ENCODE results near the gene ZBTB7C. TPM values are rescaled to one million over a fixed set of nuclear protein-coding genes. Genes with fewer than 3 reads are reported as not detected.

ZBTB7C gene
- polyA plus RNA-seq, 1 of the 3 experiments (the other 2 are of a cell fraction), result 0.05 TPM

- POLR2A ChIA-PET, result interaction anchor here (1.0 to 1.1 kb wide), 3 partner anchors 101 to 151 kb away, joined by 3 read pairs; partner anchors contain the start of gene SMAD2
- Histone ChIP-seq H3F3A (replicated peaks; ENCODE audit: insufficient read depth) (no peaks in the 10 kb centered on the region), H4K20me1 (ENCODE audit: insufficient read depth) (no peaks in the 10 kb centered on the region), H3K27me3 (ENCODE audit: insufficient read depth) (no peaks in the 10 kb centered on the region), H3K9me3 (no peaks in the 10 kb centered on the region), H3K9me2 (no peaks in the 10 kb centered on the region), H3K27ac (ENCODE audit: low read depth in 2 of 2, low read length in 1 of 2) (peak overlapping the region in 1 of 2 experiments; percentile 89; a peak in 2 of 4 replicates), H3K4me2 (no peak overlapping the region), H3K79me2 (ENCODE audit: insufficient read depth) (no peaks in the 10 kb centered on the region), H3K4me3 (ENCODE audit: low read depth in 2 of 2, low read length in 1 of 2) (peak overlapping the region in 1 of 2 experiments; percentile 27; a peak in 1 of 4 replicates), H3K9ac (no peak overlapping the region), H2AFZ (ENCODE audit: low read depth) (no peak overlapping the region), H3K36me3 (replicated peaks in 1 of 2; ENCODE audit: control insufficient read depth in 1 of 2, insufficient read depth in 2 of 2, low read length in 1 of 2) (no peaks in the 10 kb centered on the region), H3K4me1 (ENCODE audit: control insufficient read depth in 1 of 2, insufficient read depth in 2 of 2, low read depth in 1 of 2, low read length in 1 of 2) (peaks cover 0 to 56% of the 10 kb centered on the region in 2 experiments; a peak in 1 of 4 replicates)
- TF ChIP-seq RAD21 (IDR thresholded peaks at IDR 0.05; ENCODE audit: low read length) (peak; percentile 97), JUND (IDR thresholded peaks at IDR 0.05) (no peak), CTCF (IDR thresholded peaks at IDR 0.05) (peak; percentile 79), RFX5 (IDR thresholded peaks at IDR 0.05; ENCODE audit: low read length) (no peak), RCOR1 (IDR thresholded peaks at IDR 0.05; ENCODE audit: low read length) (peak; percentile 70; the same call in 1 of the 2 replicates), PBX3 (IDR thresholded peaks at IDR 0.05) (no peak), EP300 (IDR thresholded peaks at IDR 0.05; ENCODE audit: borderline replicate concordance in 1 of 2, low read depth in 1 of 2, low read length in 1 of 2) (peak in 1 of 2 experiments; percentile 43; a peak in 1 of 4 replicates), SMC3 (IDR thresholded peaks at IDR 0.05; ENCODE audit: low read depth, low read length) (peak; percentile 88), GABPA (IDR thresholded peaks at IDR 0.05; ENCODE audit: low read depth) (no peak), USF1 (IDR thresholded peaks at IDR 0.05; ENCODE audit: borderline replicate concordance, low read depth) (no peak), MAX (IDR thresholded peaks at IDR 0.05; ENCODE audit: low read depth) (no peak)
- WGBS (ENCODE audit: low lambda C conversion rate), result 60% methylated on average over 4 of the region's 4 CpGs
- CTCF ChIA-PET, result interaction anchor here (0.6 to 20.7 kb wide), 66 partner anchors 8 to 445 kb away, joined by 3 to 333 read pairs (median 4); partner anchors contain the start of gene ZBTB7C
- peak; percentile 84 for DNase-seq
Observed at GRCh38 chr18:48030616-48031480, 378.3 kb downstream of the ZBTB7C start.

Data from SK-N-SH (cell line).